ENCODE data around the gene PIWIL1.

PIWIL1 gene

DNA sequence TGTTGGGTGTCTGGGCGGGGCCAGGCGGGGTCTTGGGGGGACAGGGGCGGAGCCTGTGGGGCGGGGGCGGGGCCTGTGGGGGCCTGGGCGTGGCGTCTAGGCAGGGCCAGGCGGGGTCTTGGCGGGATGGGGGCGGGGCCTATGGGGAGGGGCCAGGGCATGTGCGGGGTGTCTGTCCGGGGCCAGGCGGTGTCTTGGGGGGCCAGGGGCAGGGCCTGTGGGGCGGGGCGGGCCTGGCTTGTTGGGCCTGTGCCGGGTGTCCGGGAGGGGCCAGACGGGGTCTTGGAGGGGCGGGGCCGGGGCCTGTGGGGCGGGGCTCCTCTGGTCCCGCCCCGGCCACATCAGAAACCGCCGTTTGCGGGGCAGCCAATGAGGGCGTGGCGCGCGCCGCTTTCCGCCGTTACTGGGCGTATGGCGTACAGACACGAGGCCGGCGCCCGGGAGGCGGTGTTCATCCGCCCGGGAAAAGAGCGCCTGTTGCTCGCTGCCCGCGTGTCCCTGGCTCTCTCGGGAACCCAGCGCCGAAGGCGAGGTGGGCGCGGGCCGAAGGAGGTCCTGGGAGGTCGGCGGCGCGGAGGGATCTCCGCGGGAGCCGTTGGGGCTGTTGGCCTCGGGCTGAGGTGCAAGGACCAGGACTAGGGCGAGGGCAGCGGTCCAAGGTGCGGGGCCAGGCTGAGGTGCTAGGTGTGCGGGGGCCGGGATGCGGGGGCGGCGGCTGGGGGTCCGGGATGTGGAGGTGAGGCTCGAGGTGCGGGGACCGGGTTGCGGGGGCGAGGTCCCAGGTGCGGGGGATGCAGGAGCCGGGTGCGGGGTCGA, at the start of gene PIWIL1:
PIWIL1 (plus strand) TSS at position 400 of the 816 bp plus-strand sequence. CDS start 4,705 bp downstream, outside the sequence.
- no peak for DNase-seq (ENCODE audit: low read depth in 2 of 2)

DNA sequence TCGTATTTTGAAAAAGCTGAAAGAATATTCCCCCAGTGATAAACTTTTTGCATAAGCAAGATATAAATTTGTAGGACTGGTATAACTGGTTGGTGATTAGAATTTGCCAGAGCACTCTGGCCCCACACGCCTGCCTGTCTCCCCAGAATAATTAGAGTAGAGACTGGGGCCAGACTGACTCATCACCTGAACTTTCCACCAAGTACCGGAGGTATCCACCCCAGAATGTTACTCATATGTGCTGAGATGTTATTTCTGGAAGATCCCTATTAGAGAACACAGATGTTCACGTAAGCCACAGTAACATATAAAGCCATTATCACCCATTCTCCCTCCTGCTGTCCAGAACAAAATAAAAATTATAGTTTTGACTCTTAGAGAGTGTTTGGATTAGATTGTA, 49.5 kb upstream of the PIWIL1 start:
- no peak for DNase-seq (ENCODE audit: low read depth in 2 of 2)

DNA sequence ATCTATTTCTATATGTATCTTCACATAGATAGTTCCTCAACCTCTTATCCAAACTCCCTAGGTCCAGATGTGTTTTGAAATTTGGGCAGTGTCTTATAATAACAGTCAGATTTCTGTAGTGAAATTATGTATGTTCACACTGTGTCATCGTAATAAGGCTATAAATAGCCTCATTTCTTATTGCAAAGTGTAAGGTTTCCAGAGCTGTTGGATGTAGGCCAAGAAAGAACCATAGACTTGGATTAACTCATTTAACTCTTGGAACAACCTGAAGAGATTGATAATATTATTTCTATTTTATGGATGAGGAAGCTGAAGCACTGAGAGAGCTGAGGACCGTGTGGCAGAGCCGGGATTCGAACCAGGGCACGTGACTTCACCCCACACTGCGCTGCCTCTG, 49.0 kb upstream of the PIWIL1 start:
- DNase-seq (ENCODE audit: low read depth in 2 of 2), result no peak

DNA sequence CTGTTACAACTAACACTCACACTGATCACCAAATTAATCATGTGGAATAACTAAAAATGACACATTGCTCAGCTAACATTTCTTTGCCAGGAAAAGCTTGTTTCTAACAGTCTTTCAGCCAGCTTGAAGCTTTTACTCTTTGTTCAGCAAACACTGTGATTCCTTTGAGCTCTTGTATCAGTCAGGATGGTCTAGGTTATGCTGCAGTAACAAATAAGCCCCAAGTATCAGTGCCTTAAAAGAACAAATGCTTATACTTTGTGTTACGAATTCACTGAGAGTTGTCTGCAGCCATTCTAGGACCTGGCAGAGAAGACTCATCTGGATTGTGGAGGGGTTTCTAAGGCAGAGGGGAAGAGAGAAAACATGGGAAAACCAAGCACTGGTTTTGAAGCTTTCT, 47.6 kb upstream of the PIWIL1 start:
- DNase-seq (ENCODE audit: low read depth in 2 of 2), result no peak

- DNase-seq (ENCODE audit: low read depth in 2 of 2), result no peak
Measured at GRCh38 chr12:130298322-130299021, 39.2 kb upstream of the PIWIL1 start.

GRCh38 chr12:130299574-130299973, 38.1 kb upstream of the PIWIL1 start:
- DNase-seq (ENCODE audit: low read depth in 2 of 2), result no peak

GRCh38 chr12:130300090-130300489, 37.6 kb upstream of the PIWIL1 start:
- no peak for DNase-seq (ENCODE audit: low read depth in 2 of 2)

DNA sequence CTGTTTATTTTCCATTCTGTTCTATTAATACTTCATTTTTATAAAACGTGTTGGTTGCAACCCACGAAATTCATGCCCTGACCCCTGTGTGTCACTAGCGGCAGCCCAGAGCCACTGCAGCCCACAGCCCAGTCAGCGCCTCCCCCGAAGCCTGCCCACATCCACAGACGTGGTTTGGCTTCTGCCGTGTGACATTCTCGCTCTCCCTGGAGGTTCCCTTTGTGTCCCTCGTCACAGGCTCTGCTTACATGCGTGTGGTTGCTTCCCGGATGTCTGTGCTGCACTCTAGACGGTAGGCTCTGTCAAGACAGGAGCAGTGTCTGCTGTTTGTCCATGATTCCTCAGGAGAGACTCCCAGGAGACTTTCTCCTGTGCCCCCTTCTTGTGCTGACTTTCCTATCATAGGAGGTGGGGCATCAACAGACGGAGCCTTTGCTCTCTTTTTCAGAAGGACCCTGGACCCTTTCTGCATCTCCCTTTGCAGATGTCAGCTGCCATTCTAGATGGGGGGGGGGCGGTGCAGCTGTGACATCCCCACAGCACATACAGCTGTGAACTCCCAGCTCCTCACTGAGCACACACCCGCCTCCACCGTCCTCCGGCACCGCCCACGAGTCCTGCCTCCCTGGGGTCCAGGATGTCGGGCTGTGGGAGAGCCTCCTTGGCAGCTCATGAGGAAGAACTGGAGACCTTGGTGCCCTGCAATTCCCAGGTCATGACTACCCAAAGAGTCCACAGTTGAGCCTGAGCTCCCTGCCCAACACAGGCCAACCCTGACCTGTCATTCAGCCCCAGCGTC, 36.8 kb upstream of the PIWIL1 start:
- no peak for DNase-seq (ENCODE audit: low read depth in 2 of 2)

- no peak for DNase-seq (ENCODE audit: low read depth in 2 of 2)
Measured at GRCh38 chr12:130301559-130301958, 36.1 kb upstream of the PIWIL1 start.

DNA sequence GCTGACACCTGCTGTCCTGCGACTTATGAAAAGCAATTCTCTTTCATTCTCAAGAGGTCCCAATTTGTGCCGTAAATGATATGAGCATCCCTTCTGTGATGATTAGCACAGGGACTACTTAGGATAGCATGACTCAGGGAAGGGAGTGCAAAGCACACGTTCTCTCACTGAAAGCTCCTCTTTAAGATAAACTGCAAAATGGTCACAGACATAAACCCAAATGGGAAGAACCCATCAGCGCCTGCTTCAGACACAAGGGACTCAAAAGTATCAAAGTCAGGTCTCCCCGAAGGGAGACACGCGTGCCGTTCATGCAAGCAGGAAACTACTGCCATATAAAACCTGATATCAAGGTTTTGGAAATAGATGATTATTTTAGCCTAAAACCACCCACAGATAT, 33.9 kb upstream of the PIWIL1 start:
- no peak for DNase-seq (ENCODE audit: low read depth in 2 of 2)

GRCh38 chr12:130307859-130308258, 29.8 kb upstream of the PIWIL1 start:
- no peak for DNase-seq (ENCODE audit: low read depth in 2 of 2)

GRCh38 chr12:130308393-130308792, 29.3 kb upstream of the PIWIL1 start:
- DNase-seq (ENCODE audit: low read depth in 2 of 2), result no peak

DNA sequence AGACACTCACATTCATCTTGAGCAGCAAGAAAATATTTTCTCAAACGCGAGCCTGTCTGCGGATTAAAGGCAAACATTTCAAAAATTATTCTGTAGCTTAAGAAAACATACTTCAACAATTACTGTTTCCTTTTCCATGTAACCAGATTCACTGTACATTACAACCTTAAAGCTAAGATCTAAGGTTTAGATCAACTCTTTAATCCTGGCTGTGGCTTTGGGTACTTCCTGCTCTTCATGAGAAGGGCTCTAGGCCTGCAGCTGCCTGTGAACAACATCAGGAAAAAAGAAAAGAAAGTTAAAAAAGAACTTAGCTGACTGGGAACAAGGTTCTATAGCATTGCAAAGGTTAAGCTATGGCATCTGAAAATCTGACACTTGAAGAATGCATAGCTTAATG, 21.4 kb upstream of the PIWIL1 start:
- no peak for DNase-seq (ENCODE audit: low read depth in 2 of 2)

DNA sequence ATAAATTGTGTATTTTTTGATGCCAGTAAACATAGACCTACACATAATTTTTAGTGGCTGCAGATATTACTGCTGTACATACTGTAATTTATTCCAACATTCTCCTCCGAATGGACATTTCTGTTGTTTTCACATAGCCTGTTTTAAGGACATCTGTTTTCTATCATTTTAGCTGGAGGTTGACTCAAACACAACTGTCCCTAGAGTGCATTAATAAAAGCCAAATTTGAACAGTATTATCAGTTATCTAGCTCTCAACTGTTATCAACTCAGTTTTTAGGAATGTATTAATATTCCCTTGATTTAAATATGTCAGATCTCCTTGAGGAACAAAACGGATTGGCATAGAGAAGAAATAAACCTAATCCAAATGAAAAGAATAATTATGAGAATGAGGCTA, 17.2 kb upstream of the PIWIL1 start:
- DNase-seq (ENCODE audit: low read depth in 2 of 2), result no peak

- DNase-seq (ENCODE audit: low read depth in 2 of 2), result no peak
Measured at GRCh38 chr12:130322263-130322662, 15.4 kb upstream of the PIWIL1 start.

DNA sequence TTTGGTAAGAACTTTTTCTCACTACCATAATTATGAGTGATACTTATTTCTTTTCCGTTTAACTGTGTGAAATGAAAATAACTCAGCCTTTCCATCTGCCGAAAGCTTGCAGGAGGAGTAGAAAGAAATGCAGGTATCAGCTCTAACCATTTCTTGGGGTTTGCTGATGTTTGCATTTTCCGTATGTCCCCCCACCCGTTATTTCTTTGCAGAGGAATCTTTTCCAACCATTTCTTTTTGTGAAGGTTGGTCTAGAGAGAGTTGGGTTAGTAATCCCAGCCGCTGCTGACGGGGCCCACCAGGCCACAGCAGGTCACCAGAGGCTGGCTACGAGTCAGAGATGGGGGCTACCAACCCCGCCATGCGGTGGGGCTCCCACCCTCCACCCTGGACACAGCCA, 7.0 kb upstream of the PIWIL1 start:
- DNase-seq (ENCODE audit: low read depth in 2 of 2), result no peak

DNA sequence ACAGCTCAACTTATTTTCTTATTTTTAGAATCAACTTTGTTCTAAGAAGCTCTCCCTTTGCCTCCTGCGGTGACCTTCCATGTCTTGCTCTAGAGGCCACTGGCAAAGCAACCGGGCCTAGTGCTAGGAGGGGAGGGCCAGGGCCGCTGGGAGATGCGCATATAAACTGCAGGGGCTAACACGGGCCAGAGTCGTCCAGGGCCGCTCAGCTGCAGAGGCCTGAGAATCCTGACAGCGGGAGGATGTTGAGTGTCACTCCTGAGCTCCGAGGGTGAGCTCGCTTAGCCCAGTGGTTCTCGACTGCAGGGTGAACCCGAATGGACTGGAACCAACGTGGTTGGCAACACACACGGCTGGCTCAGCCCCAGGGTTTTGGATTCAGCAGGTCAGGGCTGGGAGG, 6.5 kb upstream of the PIWIL1 start:
- DNase-seq (ENCODE audit: low read depth in 2 of 2), result no peak

- DNase-seq (ENCODE audit: low read depth in 2 of 2), result no peak
Measured at GRCh38 chr12:130333341-130333740, 4.3 kb upstream of the PIWIL1 start.

GRCh38 chr12:130334399-130334798, 3.3 kb upstream of the PIWIL1 start:
- no peak for DNase-seq (ENCODE audit: low read depth in 2 of 2)

DNA sequence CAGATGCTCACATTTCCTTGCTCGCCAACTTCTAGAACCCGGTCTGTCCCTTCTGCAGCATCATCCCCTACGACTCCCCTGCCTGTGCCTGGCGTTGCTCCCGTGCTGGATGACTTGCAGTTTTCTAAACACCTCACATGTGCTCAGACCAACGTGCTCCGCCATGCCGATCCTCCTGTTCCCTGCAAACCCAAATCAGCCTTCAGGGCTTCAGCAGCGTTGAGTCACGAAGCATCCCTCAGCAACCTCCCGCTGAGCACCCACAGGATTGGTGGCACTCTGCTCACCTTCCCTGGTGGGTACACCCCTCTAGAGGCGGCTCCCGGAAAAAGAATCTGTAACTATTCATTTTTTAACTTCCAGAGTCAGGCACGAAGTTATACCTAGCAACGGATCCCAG, 2.8 kb upstream of the PIWIL1 start:
- no peak for DNase-seq (ENCODE audit: low read depth in 2 of 2)

GRCh38 chr12:130335517-130336392, 1.9 kb upstream of the PIWIL1 start:
- no peak for DNase-seq (ENCODE audit: low read depth in 2 of 2)
